ENCODE data around the gene SAMD14.

GRCh38 chr17:50105811-50106210, 24.1 kb downstream of the SAMD14 start:
- TF ChIP-seq CTCF (conservative IDR thresholded peaks at IDR 0.05 in 1 of 2, IDR thresholded peaks at IDR 0.05 in 1 of 2; ENCODE audit: extremely low read depth in 1 of 2, insufficient read depth in 1 of 2, low read depth in 1 of 2, low read length in 2 of 2) (no peak), EZH2 (IDR thresholded peaks at IDR 0.05; ENCODE audit: borderline replicate concordance, low read length) (no peak)

Measured in mammary epithelial cell (primary cell).